WTC11 (cell line): Measurements from ENCODE around the gene TMEM215. TPM values are rescaled to one million over a fixed set of nuclear protein-coding genes. Genes with fewer than 3 reads are reported as not detected.

Experiments used
- ATAC-seq: fragments of 200-7000 bp; cut with Tn5 transposase; 2 replicates; pipeline ENCODE4 v1.10.0; 2021; ENCODE audit warnings: mild to moderate bottlenecking, moderate library complexity
- CTCF ChIA-PET: fragments of 300-600 bp; sonication (Branson Sonifier 250); formaldehyde crosslinking; loops from one replicate; lab custom pipeline; 2021; ENCODE audit warnings: antibody characterized with exemption; lab: Charles Lee
- POLR2A ChIA-PET: fragments of 350-600 bp; sonication (Branson Sonifier 250); formaldehyde crosslinking; loops from one replicate; lab custom pipeline; 2021; ENCODE audit warnings: antibody characterized with exemption; lab: Charles Lee
- DNase-seq: peaks from one replicate; pipeline ENCODE4 v3.0.0; 2021; ENCODE audit warnings: low spot score
- H3K27ac Mint-ChIP-seq: 2 replicates; pipeline ENCODE4 v1.8.0; 2021; ENCODE audit warnings: mixed read lengths
- H3K27me3 Mint-ChIP-seq: 2 replicates; pipeline ENCODE4 v1.8.0; 2021; ENCODE audit warnings: low read depth, mild to moderate bottlenecking, moderate library complexity, mixed read lengths
- H3K36me3 Mint-ChIP-seq: 2 replicates; pipeline ENCODE4 v1.8.0; 2021; ENCODE audit warnings: mixed read lengths
- H3K4me1 Mint-ChIP-seq: 2 replicates; pipeline ENCODE4 v1.8.0; 2022; ENCODE audit warnings: mixed read lengths
- H3K4me3 Mint-ChIP-seq: 2 replicates; pipeline ENCODE4 v1.8.0; 2021; ENCODE audit warnings: mild to moderate bottlenecking, moderate library complexity, mixed read lengths
- H3K9me3 Mint-ChIP-seq: 2 replicates; pipeline ENCODE4 v1.8.0; 2021; ENCODE audit warnings: mixed read lengths
- CDX4 ChIP-seq: fragments of 250-450 bp; sonication (Bioruptor Pico); IDR thresholded peaks from 2 replicates; pipeline ENCODE4 v1.9.0; 2021; ENCODE audit warnings: moderate library complexity, mild to moderate bottlenecking, inconsistent platforms, borderline replicate concordance
- CREB1 ChIP-seq: sonication (generic); formaldehyde crosslinking; IDR thresholded peaks from 2 replicates; pipeline ENCODE4 v1.8.0; 2023; ENCODE audit warnings: mild to moderate bottlenecking, missing genetic modification reagents
- E2F4 ChIP-seq: sonication (generic); formaldehyde crosslinking; IDR thresholded peaks from 2 replicates; pipeline ENCODE4 v1.8.1; 2022; ENCODE audit warnings: low read depth, mild to moderate bottlenecking, moderate library complexity, missing genetic modification reagents, borderline replicate concordance
- EMX1 ChIP-seq: fragments of 250-450 bp; sonication (Bioruptor Pico); IDR thresholded peaks from 2 replicates; pipeline ENCODE4 v1.8.0; 2021; ENCODE audit warnings: mild to moderate bottlenecking
- FOXK1 ChIP-seq: sonication (generic); formaldehyde crosslinking; IDR thresholded peaks from 2 replicates; pipeline ENCODE4 v1.8.0; 2022; ENCODE audit warnings: mild to moderate bottlenecking, moderate library complexity, missing genetic modification reagents
- GABPB1 ChIP-seq: sonication (generic); formaldehyde crosslinking; IDR thresholded peaks from 2 replicates; pipeline ENCODE4 v1.8.1; 2023; ENCODE audit warnings: mild to moderate bottlenecking, missing genetic modification reagents
- GTF2I ChIP-seq: fragments of 250-450 bp; sonication (Bioruptor Pico); conservative IDR thresholded peaks from 2 replicates; pipeline ENCODE4 v1.4.0; 2021; ENCODE audit warnings: mild to moderate bottlenecking
- IRF2 ChIP-seq: sonication (generic); formaldehyde crosslinking; IDR thresholded peaks from 2 replicates; pipeline ENCODE4 v1.8.0; 2022; ENCODE audit warnings: low read depth, missing genetic modification reagents, borderline replicate concordance
- JAZF1 ChIP-seq: fragments of 250-450 bp; sonication (Bioruptor Pico); IDR thresholded peaks from 2 replicates; pipeline ENCODE4 v1.9.0; 2021; ENCODE audit warnings: moderate library complexity, mild to moderate bottlenecking, inconsistent platforms
- JUN ChIP-seq: sonication (generic); formaldehyde crosslinking; IDR thresholded peaks from 2 replicates; pipeline ENCODE4 v1.8.0; 2023; ENCODE audit warnings: mild to moderate bottlenecking, missing genetic modification reagents
- KAT7 ChIP-seq: sonication (generic); formaldehyde crosslinking; IDR thresholded peaks from 2 replicates; pipeline ENCODE4 v1.8.1; 2023; ENCODE audit warnings: missing genetic modification reagents, mild to moderate bottlenecking, borderline replicate concordance
- MAX ChIP-seq: sonication (generic); formaldehyde crosslinking; IDR thresholded peaks from 2 replicates; pipeline ENCODE4 v1.8.0; 2022; ENCODE audit warnings: mild to moderate bottlenecking, missing genetic modification reagents
- NFE2L1 ChIP-seq: sonication (generic); formaldehyde crosslinking; IDR thresholded peaks from 2 replicates; pipeline ENCODE4 v1.8.1; 2023; ENCODE audit warnings: missing genetic modification reagents
- NR2C2 ChIP-seq: sonication (generic); formaldehyde crosslinking; IDR thresholded peaks from 2 replicates; pipeline ENCODE4 v1.8.0; 2022; ENCODE audit warnings: mild to moderate bottlenecking, missing genetic modification reagents
- PRDM15 ChIP-seq: sonication (generic); formaldehyde crosslinking; IDR thresholded peaks from 2 replicates; pipeline ENCODE4 v1.8.0; 2022; ENCODE audit warnings: missing genetic modification reagents
- PREB ChIP-seq: sonication (generic); formaldehyde crosslinking; IDR thresholded peaks from 2 replicates; pipeline ENCODE4 v1.8.1; 2022; ENCODE audit warnings: mild to moderate bottlenecking, missing genetic modification reagents, moderate library complexity, borderline replicate concordance
- SMAD3 ChIP-seq: sonication (generic); formaldehyde crosslinking; IDR thresholded peaks from 2 replicates; pipeline ENCODE4 v1.8.0; 2022; ENCODE audit warnings: missing genetic modification reagents, mild to moderate bottlenecking, borderline replicate concordance
- TP53 ChIP-seq: sonication (generic); formaldehyde crosslinking; IDR thresholded peaks from 2 replicates; pipeline ENCODE4 v1.8.1; 2023; ENCODE audit warnings: mild to moderate bottlenecking, missing genetic modification reagents
- ZMAT4 ChIP-seq: fragments of 250-450 bp; sonication (Bioruptor Pico); IDR thresholded peaks from 2 replicates; pipeline ENCODE4 v1.9.0; 2021; ENCODE audit warnings: mild to moderate bottlenecking
- ZNF121 ChIP-seq: sonication (generic); formaldehyde crosslinking; IDR thresholded peaks from 2 replicates; pipeline ENCODE4 v1.8.0; 2023; ENCODE audit warnings: missing genetic modification reagents
- ZNF138 ChIP-seq: sonication (generic); formaldehyde crosslinking; conservative IDR thresholded peaks from 2 replicates; pipeline ENCODE4 v1.8.1; 2022; ENCODE audit warnings: mild to moderate bottlenecking, moderate library complexity, missing genetic modification reagents
- ZNF263 ChIP-seq: sonication (generic); formaldehyde crosslinking; IDR thresholded peaks from 2 replicates; pipeline ENCODE4 v1.8.1; 2022; ENCODE audit warnings: low read depth, mild to moderate bottlenecking, moderate library complexity, missing genetic modification reagents
- total RNA-seq: library from RNA; stranded (reverse); gene quantifications from 3 replicates; pipeline ENCODE4 v1.2.3, GENCODE V29; 2021

The TMEM215 gene
- total RNA-seq, 1 experiment from 2014 or later, result 0.31 TPM

- TF ChIP-seq PRDM15 (CRISPR knock-in tag) (no peak), ZNF263 (CRISPR knock-in tag) (0 out of 2 replicates have a peak, but pooled peaks have one; percentile 68), TP53 (CRISPR knock-in tag) (peak; percentile 25; the same call in 1 of the 2 replicates), CREB1 (0 out of 2 replicates have a peak, but pooled peaks have one; percentile 6)
These were observed at the start of gene TMEM215 (continued) for GRCh38 chr9:32783168-32783891.

GRCh38 chr9:32735476-32735875, 47.9 kb upstream of the TMEM215 start:
- no peaks in the 10 kb centered on the region for H3K27me3 Mint-ChIP-seq
- CTCF ChIA-PET, result no interaction called here
- TF ChIP-seq NR2C2 (no peak), NFE2L1 (CRISPR knock-in tag) (no peak), PRDM15 (CRISPR knock-in tag) (no peak), ZMAT4 (CRISPR knock-in tag) (no peak), EMX1 (CRISPR knock-in tag) (no peak), SMAD3 (CRISPR knock-in tag) (no peak), ZNF263 (CRISPR knock-in tag) (no peak), E2F4 (no peak), GTF2I (CRISPR knock-in tag) (no peak)
- ATAC-seq (no peak), DNase-seq (no peak)
- peaks cover 8% of the 10 kb centered on the region for H3K9me3 Mint-ChIP-seq
- H3K36me3 Mint-ChIP-seq, result no peaks in the 10 kb centered on the region
- H3K27ac Mint-ChIP-seq, result no peak overlapping the region
- POLR2A ChIA-PET, result interaction anchor here (0.7 kb wide), 1 partner anchor 324 kb away, joined by 5 read pairs; no protein-coding TSS in a partner anchor
- H3K4me1 Mint-ChIP-seq, result peaks cover 8% of the 10 kb centered on the region
- no peak overlapping the region for H3K4me3 Mint-ChIP-seq

GRCh38 chr9:32737378-32737777, 46.0 kb upstream of the TMEM215 start:
- CTCF ChIA-PET, result no interaction called here
- ATAC-seq (no peak), DNase-seq (no peak)
- Mint-ChIP-seq H3K4me3 (no peak overlapping the region), H3K4me1 (peaks cover 15% of the 10 kb centered on the region), H3K36me3 (no peaks in the 10 kb centered on the region), H3K27me3 (no peaks in the 10 kb centered on the region), H3K9me3 (peaks cover 4% of the 10 kb centered on the region), H3K27ac (no peak overlapping the region)
- POLR2A ChIA-PET, result no interaction called here
- TF ChIP-seq KAT7 (CRISPR knock-in tag), result no peak
- TF ChIP-seq JUN (CRISPR knock-in tag), result no peak
- no peak for TF ChIP-seq CDX4 (CRISPR knock-in tag)
- no peak for TF ChIP-seq MAX (CRISPR knock-in tag)
- TF ChIP-seq JAZF1 (CRISPR knock-in tag), result no peak
- TF ChIP-seq FOXK1 (CRISPR knock-in tag), result no peak
- TF ChIP-seq IRF2 (CRISPR knock-in tag), result no peak
- no peak for TF ChIP-seq ZNF121
- no peak for TF ChIP-seq GABPB1 (CRISPR knock-in tag)
- TF ChIP-seq PREB (CRISPR knock-in tag), result no peak
- no peak for TF ChIP-seq NFE2L1 (CRISPR knock-in tag)
- TF ChIP-seq ZNF138 (CRISPR knock-in tag), result no peak
